OCI-LY7 (cell line): ENCODE data around the gene ACOXL.

Experiments
- CTCF ChIP-seq: fragments of 200-600 bp; sonication (generic); conservative IDR thresholded peaks from 2 replicates; pipeline ENCODE4 v1.5.1; 2014; ENCODE audit warnings: mild to moderate bottlenecking, antibody characterized with exemption, low read length, moderate library complexity, mixed read lengths
- EZH2phosphoT487 ChIP-seq: fragments of 200-600 bp; sonication (generic); IDR thresholded peaks from 2 replicates; pipeline ENCODE4 v1.6.1; 2018; ENCODE audit warnings: low read depth, borderline replicate concordance, mild to moderate bottlenecking, mixed run types, antibody characterized with exemption, low read length, moderate library complexity, mixed read lengths

- TF ChIP-seq CTCF, result no peak
- no peak for TF ChIP-seq EZH2phosphoT487
Observed at GRCh38 chr2:111166115-111166514, 433.7 kb downstream of the ACOXL start.
